DOHH2 (cell line): ENCODE measurements around the gene C9orf153.

Source experiments
- EZH2phosphoT487 ChIP-seq: fragments of 200-600 bp; sonication (generic); IDR thresholded peaks from 2 replicates; pipeline ENCODE4 v1.6.1; 2017; ENCODE audit warnings: borderline replicate concordance, mild to moderate bottlenecking, antibody characterized with exemption, low read length, moderate library complexity, mixed read lengths
- TF ChIP-seq, protein P1 (sequence below): fragments of 200-600 bp; sonication (generic); IDR thresholded peaks from one replicate; pipeline ENCODE4 v1.5.1; 2014; ENCODE audit warnings: antibody characterized with exemption, mild to moderate bottlenecking, low read depth, low read length; ENCODE audit not compliant: poor library complexity, severe bottlenecking

- TF ChIP-seq, protein P1, sequence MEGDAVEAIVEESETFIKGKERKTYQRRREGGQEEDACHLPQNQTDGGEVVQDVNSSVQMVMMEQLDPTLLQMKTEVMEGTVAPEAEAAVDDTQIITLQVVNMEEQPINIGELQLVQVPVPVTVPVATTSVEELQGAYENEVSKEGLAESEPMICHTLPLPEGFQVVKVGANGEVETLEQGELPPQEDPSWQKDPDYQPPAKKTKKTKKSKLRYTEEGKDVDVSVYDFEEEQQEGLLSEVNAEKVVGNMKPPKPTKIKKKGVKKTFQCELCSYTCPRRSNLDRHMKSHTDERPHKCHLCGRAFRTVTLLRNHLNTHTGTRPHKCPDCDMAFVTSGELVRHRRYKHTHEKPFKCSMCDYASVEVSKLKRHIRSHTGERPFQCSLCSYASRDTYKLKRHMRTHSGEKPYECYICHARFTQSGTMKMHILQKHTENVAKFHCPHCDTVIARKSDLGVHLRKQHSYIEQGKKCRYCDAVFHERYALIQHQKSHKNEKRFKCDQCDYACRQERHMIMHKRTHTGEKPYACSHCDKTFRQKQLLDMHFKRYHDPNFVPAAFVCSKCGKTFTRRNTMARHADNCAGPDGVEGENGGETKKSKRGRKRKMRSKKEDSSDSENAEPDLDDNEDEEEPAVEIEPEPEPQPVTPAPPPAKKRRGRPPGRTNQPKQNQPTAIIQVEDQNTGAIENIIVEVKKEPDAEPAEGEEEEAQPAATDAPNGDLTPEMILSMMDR, result no peak
- no peak for TF ChIP-seq EZH2phosphoT487
Observed at GRCh38 chr9:86175223-86175622, 84.2 kb downstream of the C9orf153 start.
